ENCODE measurements around the gene KLF7.

The KLF7 gene

GRCh38 chr2:207157162-207157481 lies 8.6 kb downstream of the KLF7 start:
- TF ChIP-seq EZH2phosphoT487 (IDR thresholded peaks at IDR 0.05; ENCODE audit: low read length) (no peak), CTCF (IDR thresholded peaks at IDR 0.05; ENCODE audit: low read length) (no peak), EZH2 (optimal IDR thresholded peaks at IDR 0.05; ENCODE audit: low read depth, low read length) (no peak)
- DNase-seq, result no peak
- Histone ChIP-seq H3K9me3 (replicated peaks; ENCODE audit: insufficient read depth, low read length) (no peaks in the 10 kb centered on the region), H3K36me3 (replicated peaks; ENCODE audit: insufficient read depth, low read length) (no peaks in the 10 kb centered on the region), H3K27ac (ENCODE audit: low read length) (no peak overlapping the region), H3K4me3 (ENCODE audit: low read length) (no peak overlapping the region), H3K9ac (ENCODE audit: low read length) (no peak overlapping the region), H3K9me2 (replicated peaks; ENCODE audit: insufficient read depth, low read length) (no peaks in the 10 kb centered on the region), H4K20me1 (ENCODE audit: insufficient read depth, low read length) (0 out of 2 replicates have a peak, but pooled peaks cover 3% of the 10 kb centered on the region), H3F3A (ENCODE audit: insufficient read depth, low read length) (no peaks in the 10 kb centered on the region), H3K27me3 (replicated peaks; ENCODE audit: insufficient read depth, low read length) (no peaks in the 10 kb centered on the region), H3K4me1 (ENCODE audit: low read length) (no peaks in the 10 kb centered on the region), H3K4me2 (ENCODE audit: low read depth, low read length) (no peak overlapping the region), H2AFZ (ENCODE audit: low read length) (no peak overlapping the region), H3K79me2 (ENCODE audit: low read length) (peaks cover 73% of the 10 kb centered on the region)

GRCh38 chr2:207156451-207157161 lies 9.1 kb downstream of the KLF7 start:
- no peak for DNase-seq
- TF ChIP-seq EZH2 (optimal IDR thresholded peaks at IDR 0.05; ENCODE audit: low read depth, low read length) (no peak), EZH2phosphoT487 (IDR thresholded peaks at IDR 0.05; ENCODE audit: low read length) (no peak), CTCF (IDR thresholded peaks at IDR 0.05; ENCODE audit: low read length) (no peak)
- Histone ChIP-seq H3K9me3 (replicated peaks; ENCODE audit: insufficient read depth, low read length) (no peaks in the 10 kb centered on the region), H3K9ac (ENCODE audit: low read length) (no peak overlapping the region), H4K20me1 (ENCODE audit: insufficient read depth, low read length) (0 out of 2 replicates have a peak, but pooled peaks cover 3% of the 10 kb centered on the region), H3K27me3 (replicated peaks; ENCODE audit: insufficient read depth, low read length) (no peaks in the 10 kb centered on the region), H3F3A (ENCODE audit: insufficient read depth, low read length) (no peaks in the 10 kb centered on the region), H3K4me1 (ENCODE audit: low read length) (no peaks in the 10 kb centered on the region), H3K36me3 (replicated peaks; ENCODE audit: insufficient read depth, low read length) (no peaks in the 10 kb centered on the region), H2AFZ (ENCODE audit: low read length) (no peak overlapping the region), H3K27ac (ENCODE audit: low read length) (no peak overlapping the region), H3K9me2 (replicated peaks; ENCODE audit: insufficient read depth, low read length) (no peaks in the 10 kb centered on the region), H3K79me2 (ENCODE audit: low read length) (peaks cover 69% of the 10 kb centered on the region), H3K4me2 (ENCODE audit: low read depth, low read length) (no peak overlapping the region), H3K4me3 (ENCODE audit: low read length) (no peak overlapping the region)

- Histone ChIP-seq H3K27ac (ENCODE audit: low read length) (no peak overlapping the region), H3K4me3 (ENCODE audit: low read length) (no peak overlapping the region), H3K36me3 (replicated peaks; ENCODE audit: insufficient read depth, low read length) (no peaks in the 10 kb centered on the region), H4K20me1 (ENCODE audit: insufficient read depth, low read length) (0 out of 2 replicates have a peak, but pooled peaks cover 3% of the 10 kb centered on the region), H3K4me2 (ENCODE audit: low read depth, low read length) (no peak overlapping the region), H3K79me2 (ENCODE audit: low read length) (peaks cover 67% of the 10 kb centered on the region), H3K9me2 (replicated peaks; ENCODE audit: insufficient read depth, low read length) (no peaks in the 10 kb centered on the region), H2AFZ (ENCODE audit: low read length) (no peak overlapping the region), H3K9me3 (replicated peaks; ENCODE audit: insufficient read depth, low read length) (no peaks in the 10 kb centered on the region), H3K9ac (ENCODE audit: low read length) (no peak overlapping the region), H3F3A (ENCODE audit: insufficient read depth, low read length) (no peaks in the 10 kb centered on the region), H3K4me1 (ENCODE audit: low read length) (no peaks in the 10 kb centered on the region), H3K27me3 (replicated peaks; ENCODE audit: insufficient read depth, low read length) (no peaks in the 10 kb centered on the region)
- no peak for TF ChIP-seq EZH2phosphoT487 (IDR thresholded peaks at IDR 0.05; ENCODE audit: low read length)
- DNase-seq, result no peak
Observed at GRCh38 chr2:207155516-207156444, 10.0 kb downstream of the KLF7 start.

All from MM.1S (cell line).